ENCODE results near the gene TPO. TPM values are rescaled to one million over a fixed set of nuclear protein-coding genes. Genes with fewer than 3 reads are reported as not detected.

The TPO gene
- polyA plus RNA-seq, 1 donor from 2014 or later, result not detected

GRCh38 chr2:1450915-1451314 is 37.7 kb downstream of the TPO start:
- peaks cover 0 to 1% (median 0%) of the 10 kb centered on the region in 3 donors for H3K9me3 Mint-ChIP-seq
- H3K36me3 Mint-ChIP-seq, result no peaks in the 10 kb centered on the region
- no peak overlapping the region for H3K27ac Mint-ChIP-seq
- H3K4me1 Mint-ChIP-seq, result no peaks in the 10 kb centered on the region
- no peak overlapping the region for H3K4me3 Mint-ChIP-seq
- peaks cover 4% of the 10 kb centered on the region for H3K27me3 Mint-ChIP-seq

GRCh38 chr2:1451422-1451821 is 38.2 kb downstream of the TPO start:
- H3K4me1 Mint-ChIP-seq, result no peaks in the 10 kb centered on the region
- peaks cover 2% of the 10 kb centered on the region for H3K27me3 Mint-ChIP-seq
- H3K9me3 Mint-ChIP-seq, result peaks cover 0 to 1% (median 0%) of the 10 kb centered on the region in 3 donors
- H3K4me3 Mint-ChIP-seq, result no peak overlapping the region
- H3K36me3 Mint-ChIP-seq, result no peaks in the 10 kb centered on the region
- H3K27ac Mint-ChIP-seq, result no peak overlapping the region

GRCh38 chr2:1453561-1453960 is 40.3 kb downstream of the TPO start:
- Mint-ChIP-seq H3K4me1 (no peaks in the 10 kb centered on the region), H3K27ac (peak overlapping the region in 1 of 3 donors; percentile 31), H3K27me3 (no peaks in the 10 kb centered on the region), H3K36me3 (no peaks in the 10 kb centered on the region), H3K9me3 (peaks cover 0 to 3% (median 0%) of the 10 kb centered on the region in 3 donors), H3K4me3 (peak overlapping the region in 1 of 4 donors; percentile 37)

- no peak overlapping the region for H3K4me3 Mint-ChIP-seq
- peaks cover 0 to 3% (median 0%) of the 10 kb centered on the region in 3 donors for H3K9me3 Mint-ChIP-seq
- H3K36me3 Mint-ChIP-seq, result no peaks in the 10 kb centered on the region
- H3K27me3 Mint-ChIP-seq, result no peaks in the 10 kb centered on the region
- no peaks in the 10 kb centered on the region for H3K4me1 Mint-ChIP-seq
- H3K27ac Mint-ChIP-seq, result no peak overlapping the region
These were observed 41.1 kb downstream of the TPO start for GRCh38 chr2:1454346-1454745.

- H3K4me3 Mint-ChIP-seq, result no peak overlapping the region
- no peaks in the 10 kb centered on the region for H3K4me1 Mint-ChIP-seq
- no peaks in the 10 kb centered on the region for H3K27me3 Mint-ChIP-seq
- H3K9me3 Mint-ChIP-seq, result peaks cover 0 to 3% (median 0%) of the 10 kb centered on the region in 3 donors
- H3K36me3 Mint-ChIP-seq, result no peaks in the 10 kb centered on the region
- no peak overlapping the region for H3K27ac Mint-ChIP-seq
These were observed 42.2 kb downstream of the TPO start for GRCh38 chr2:1455466-1455865.

- no peaks in the 10 kb centered on the region for H3K27me3 Mint-ChIP-seq
- no peaks in the 10 kb centered on the region for H3K36me3 Mint-ChIP-seq
- H3K4me1 Mint-ChIP-seq, result no peaks in the 10 kb centered on the region
- no peak overlapping the region for H3K4me3 Mint-ChIP-seq
- H3K9me3 Mint-ChIP-seq, result peaks cover 0 to 3% (median 0%) of the 10 kb centered on the region in 3 donors
- no peak overlapping the region for H3K27ac Mint-ChIP-seq
These were observed 45.2 kb downstream of the TPO start for GRCh38 chr2:1458432-1458831.

- no peaks in the 10 kb centered on the region for H3K4me1 Mint-ChIP-seq
- H3K4me3 Mint-ChIP-seq, result no peak overlapping the region
- no peaks in the 10 kb centered on the region for H3K36me3 Mint-ChIP-seq
- peaks cover 0 to 3% (median 3%) of the 10 kb centered on the region in 3 donors for H3K9me3 Mint-ChIP-seq
- H3K27ac Mint-ChIP-seq, result no peak overlapping the region
- H3K27me3 Mint-ChIP-seq, result no peaks in the 10 kb centered on the region
These were observed 46.5 kb downstream of the TPO start for GRCh38 chr2:1459727-1460126.

GRCh38 chr2:1460851-1461418 is 47.7 kb downstream of the TPO start:
- no peaks in the 10 kb centered on the region for H3K36me3 Mint-ChIP-seq
- H3K4me3 Mint-ChIP-seq, result no peak overlapping the region
- peaks cover 0 to 3% (median 3%) of the 10 kb centered on the region in 3 donors for H3K9me3 Mint-ChIP-seq
- H3K4me1 Mint-ChIP-seq, result no peaks in the 10 kb centered on the region
- no peaks in the 10 kb centered on the region for H3K27me3 Mint-ChIP-seq
- no peak overlapping the region for H3K27ac Mint-ChIP-seq

GRCh38 chr2:1461507-1462390 is 48.5 kb downstream of the TPO start:
- H3K9me3 Mint-ChIP-seq, result peaks cover 0 to 3% (median 3%) of the 10 kb centered on the region in 3 donors
- H3K4me1 Mint-ChIP-seq, result peaks cover 0 to under 1% (median 0%) of the 10 kb centered on the region in 3 donors
- no peak overlapping the region for H3K4me3 Mint-ChIP-seq
- H3K27ac Mint-ChIP-seq, result no peak overlapping the region
- H3K27me3 Mint-ChIP-seq, result peaks cover under 1% of the 10 kb centered on the region
- no peaks in the 10 kb centered on the region for H3K36me3 Mint-ChIP-seq

GRCh38 chr2:1462994-1463393 is 49.7 kb downstream of the TPO start:
- peaks cover 0 to 3% (median 2%) of the 10 kb centered on the region in 3 donors for H3K9me3 Mint-ChIP-seq
- H3K36me3 Mint-ChIP-seq, result no peaks in the 10 kb centered on the region
- no peak overlapping the region for H3K4me3 Mint-ChIP-seq
- H3K27ac Mint-ChIP-seq, result no peak overlapping the region
- H3K27me3 Mint-ChIP-seq, result peaks cover 1% of the 10 kb centered on the region
- H3K4me1 Mint-ChIP-seq, result peaks cover 0 to 1% (median 0%) of the 10 kb centered on the region in 3 donors

- Mint-ChIP-seq H3K9me3 (peaks cover 3 to 11% (median 4%) of the 10 kb centered on the region in 3 donors), H3K27ac (no peak overlapping the region), H3K4me1 (no peaks in the 10 kb centered on the region), H3K27me3 (peaks cover 1% of the 10 kb centered on the region), H3K36me3 (no peaks in the 10 kb centered on the region), H3K4me3 (no peak overlapping the region)
These were observed 59.1 kb downstream of the TPO start for GRCh38 chr2:1472350-1472749.

GRCh38 chr2:1476617-1477195 is 63.4 kb downstream of the TPO start:
- Mint-ChIP-seq H3K27me3 (peaks cover 3% of the 10 kb centered on the region), H3K27ac (no peak overlapping the region), H3K4me3 (no peak overlapping the region)

GRCh38 chr2:1477196-1478040 is 64.2 kb downstream of the TPO start:
- H3K4me3 Mint-ChIP-seq, result peak overlapping the region in 1 of 4 donors; percentile 17
- H3K4me1 Mint-ChIP-seq, result no peaks in the 10 kb centered on the region
- H3K36me3 Mint-ChIP-seq, result no peaks in the 10 kb centered on the region
- H3K27ac Mint-ChIP-seq, result no peak overlapping the region
- H3K27me3 Mint-ChIP-seq, result peaks cover 3% of the 10 kb centered on the region
- H3K9me3 Mint-ChIP-seq, result peaks cover 0 to 5% (median 0%) of the 10 kb centered on the region in 3 donors

More at GRCh38 chr2:1476617-1477195, 63.4 kb downstream of the TPO start:
- H3K4me1 Mint-ChIP-seq, result no peaks in the 10 kb centered on the region
- H3K36me3 Mint-ChIP-seq, result no peaks in the 10 kb centered on the region
- peaks cover 0 to 5% (median 5%) of the 10 kb centered on the region in 3 donors for H3K9me3 Mint-ChIP-seq

Data from IgD-negative memory B cell (primary cell).